ENCODE results near the gene ABCF1. TPM values are rescaled to one million over a fixed set of nuclear protein-coding genes. Genes with fewer than 3 reads are reported as not detected.

ABCF1 gene
- total and polyA plus RNA-seq, 9 of the 15 experiments (the other 6 are each of a cell fraction or from before 2014, with no cell fraction given), result 41.6 to 193 (median 102) TPM

- peaks cover 7% of the 10 kb centered on the region; the same call in 1 of the 2 replicates for H4K20me1 ChIP-seq (replicated peaks; ENCODE audit: control insufficient read depth, insufficient read depth, low read length)
- no peaks in the 10 kb centered on the region; the same call in 2 of the 3 replicates for H3K79me2 ChIP-seq (ENCODE audit: control insufficient read depth, insufficient read depth, low read length)
- FAIRE-seq (no peak), ATAC-seq (no peak), DNase-seq (ENCODE audit: extremely low read depth in 1 of 4, low spot score in 3 of 4) (peak in 2 of 4 experiments; percentile 29 to 30)
- intact Hi-C loops (cut with micrococcal nuclease), result no loop called here
- no peak overlapping the region for H3K27ac ChIP-seq (ENCODE audit: extremely low read depth, low read depth, low read length)
- no peak overlapping the region for H3K4me3 ChIP-seq
- 89% methylated on average over 10 of the region's 10 CpGs for WGBS (ENCODE audit: insufficient coverage, low coverage, missing lambda C conversion rate)
- no peaks in the 10 kb centered on the region for H3K9me3 ChIP-seq (replicated peaks; ENCODE audit: control insufficient read depth, insufficient read depth, low read depth, low read length)
- peaks cover 69% of the 10 kb centered on the region for H3K36me3 ChIP-seq (ENCODE audit: control insufficient read depth, insufficient read depth, low read length)
- POLR2A ChIA-PET, result interaction anchor here (0.6 to 13.5 kb wide), 7 partner anchors 10 to 285 kb away, joined by 3 to 310 read pairs (median 28); no protein-coding TSS in a partner anchor
- no peaks in the 10 kb centered on the region for H3K9me1 ChIP-seq (ENCODE audit: control insufficient read depth, insufficient read depth, low read length)
- H3K4me2 ChIP-seq (ENCODE audit: insufficient read depth, low read length), result no peak overlapping the region
- H3K9ac ChIP-seq (ENCODE audit: insufficient read depth in 1 of 2, low read depth in 2 of 2, low read length in 2 of 2), result no peak overlapping the region; a peak in 1 of 4 replicates
- TF ChIP-seq SRSF1 (IDR thresholded peaks at IDR 0.05; ENCODE audit: low read depth, low read length) (no peak), DIDO1 (tag; IDR thresholded peaks at IDR 0.05; ENCODE audit: low read depth) (no peak), TEAD4 (IDR thresholded peaks at IDR 0.05; ENCODE audit: low read length) (0 out of 2 replicates have a peak, but pooled peaks have one; percentile 12), TEAD4 (CRISPR knock-in tag; IDR thresholded peaks at IDR 0.05; ENCODE audit: borderline replicate concordance) (no peak), KDM1A (IDR thresholded peaks at IDR 0.05) (no peak), ZBED1 (IDR thresholded peaks at IDR 0.05) (0 out of 2 replicates have a peak, but pooled peaks have one; percentile 57), RBFOX2 (IDR thresholded peaks at IDR 0.05; ENCODE audit: low read depth, low read length) (peak; percentile 24; the same call in 1 of the 2 replicates), NFIC (IDR thresholded peaks at IDR 0.05) (peak; percentile 83), POLR2AphosphoS2 (IDR thresholded peaks at IDR 0.05; ENCODE audit: low read length) (peak; percentile 93), ZNF431 (CRISPR knock-in tag; IDR thresholded peaks at IDR 0.05) (no peak), SIRT6 (IDR thresholded peaks at IDR 0.05; ENCODE audit: low read depth, low read length) (peak; percentile 11), RBM39 (optimal IDR thresholded peaks at IDR 0.05; ENCODE audit: low read depth, low read length) (no peak), POLR2A (conservative IDR thresholded peaks at IDR 0.05) (peak; percentile 63), NFIX (CRISPR knock-in tag; IDR thresholded peaks at IDR 0.05; ENCODE audit: low read depth) (0 out of 2 replicates have a peak, but pooled peaks have one; percentile 8), POLR2G (IDR thresholded peaks at IDR 0.05; ENCODE audit: low read depth, low read length) (peak; percentile 61; the same call in 1 of the 2 replicates), SMAD3 (CRISPR knock-in tag; conservative IDR thresholded peaks at IDR 0.05) (0 out of 2 replicates have a peak, but pooled peaks have one; percentile 16)
- TF ChIP-seq, protein P1, sequence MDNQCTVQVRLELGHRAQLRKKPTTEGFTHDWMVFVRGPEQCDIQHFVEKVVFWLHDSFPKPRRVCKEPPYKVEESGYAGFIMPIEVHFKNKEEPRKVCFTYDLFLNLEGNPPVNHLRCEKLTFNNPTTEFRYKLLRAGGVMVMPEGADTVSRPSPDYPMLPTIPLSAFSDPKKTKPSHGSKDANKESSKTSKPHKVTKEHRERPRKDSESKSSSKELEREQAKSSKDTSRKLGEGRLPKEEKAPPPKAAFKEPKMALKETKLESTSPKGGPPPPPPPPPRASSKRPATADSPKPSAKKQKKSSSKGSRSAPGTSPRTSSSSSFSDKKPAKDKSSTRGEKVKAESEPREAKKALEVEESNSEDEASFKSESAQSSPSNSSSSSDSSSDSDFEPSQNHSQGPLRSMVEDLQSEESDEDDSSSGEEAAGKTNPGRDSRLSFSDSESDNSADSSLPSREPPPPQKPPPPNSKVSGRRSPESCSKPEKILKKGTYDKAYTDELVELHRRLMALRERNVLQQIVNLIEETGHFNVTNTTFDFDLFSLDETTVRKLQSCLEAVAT (IDR thresholded peaks at IDR 0.05), result no peak
- H3K27me3 ChIP-seq (ENCODE audit: control insufficient read depth in 2 of 2, insufficient read depth in 2 of 2, low read length in 2 of 2), result no peaks in the 10 kb centered on the region
- no peak overlapping the region for H2AFZ ChIP-seq (ENCODE audit: low read depth, low read length)
- peaks cover 4 to 11% of the 10 kb centered on the region in 2 experiments; a peak in 4 of 5 replicates for H3K4me1 ChIP-seq (replicated peaks in 1 of 2; ENCODE audit: control insufficient read depth in 2 of 2, insufficient read depth in 2 of 2, low read length in 2 of 2)
- in situ Hi-C loops (cut with MboI), result no loop called here
- CTCF ChIA-PET (ENCODE audit: low intra/inter-chr PET ratio), result no interaction called here
- BruUV-seq (replicated peaks), result TSS peak; percentile 15
Observed at GRCh38 chr6:30600451-30600961, 29.3 kb downstream of the ABCF1 start.

Data from K562 (cell line).